Pancreas (tissue), 10 donors: ENCODE measurements around the gene RAET1G. TPM values are rescaled to one million over a fixed set of nuclear protein-coding genes. Genes with fewer than 3 reads are reported as not detected.

ENCODE experiments used
- ATAC-seq, 4 donors: fragments of 200-7000 bp; cut with Tn5 transposase; one replicate each; pipeline versions ENCODE4 v1.8.0 to v1.9.1; 2020; ENCODE audit warnings: mild to moderate bottlenecking in 4 of 4, moderate library complexity in 4 of 4
- DNase-seq, 6 donors: peaks; one replicate each; pipeline ENCODE4 v3.0.0-alpha.2; 2020
- FAIRE-seq: peaks from 2 replicates; lab custom pipeline; 2012; peaks lifted over from hg19 to GRCh38; lab: Jason Lieb, UNC
- H3K27ac ChIP-seq, 4 donors: fragments of 200-600 bp; sonication (generic); 1 replicate in 3 of 4; 2 replicates in 1 of 4; pipeline versions ENCODE4 v1.5.0 to v1.8.0; 2020
- H3K27me3 ChIP-seq, 4 donors: fragments of 200-600 bp; one replicate each; pipeline ENCODE4 v1.8.0; 2021
- H3K36me3 ChIP-seq, 3 donors: fragments of 200-600 bp; sonication (generic) in 1 of 3; one replicate each; pipeline versions ENCODE4 v1.5.0 to v1.8.0; 2020 to 2021
- H3K4me1 ChIP-seq, 3 donors: fragments of 200-600 bp; one replicate each; pipeline ENCODE4 v1.8.0; 2021
- H3K4me3 ChIP-seq, 4 donors: fragments of 200-600 bp; sonication (generic) in 2 of 4; one replicate each; pipeline versions ENCODE4 v1.5.0 to v1.8.0; 2020 to 2021
- H3K9me3 ChIP-seq, 4 donors: fragments of 200-600 bp; one replicate each; pipeline ENCODE4 v1.8.0; 2021
- CTCF ChIP-seq, 4 donors: fragments of 200-600 bp; sonication (generic) in 3 of 4; IDR thresholded peaks; one replicate each; pipeline versions ENCODE4 v1.5.0 to v1.8.0; 2021; ENCODE audit warnings: antibody characterized with exemption in 4 of 4
- WGBS, 2 donors: extraction: QIAGEN DNeasy Blood & Tissue Kit; methylation state at CpG; one replicate each; pipeline ENCODE4 v1.1.7; 2013; 5-methylcytosine and 5-hydroxymethylcytosine counted together
- intact Hi-C, 3 donors: fragments of 100-400 bp; cut with DNase I; formaldehyde crosslinking; loops; one replicate each; pipeline versions ENCODE4 v1.11.1 to v1.14.2; 2022
- polyA plus RNA-seq, 2 donors: library from polyadenylated mRNA; stranded (reverse); fragments of 200-250 nt; gene quantifications; one replicate each; pipeline ENCODE4 v1.2.3, GENCODE V29; 2013
- total RNA-seq, 6 donors: library from RNA; stranded (reverse); fragmentation: NEBNext Ultra II Directional in 4 of 6; extraction: Animal tissue kit (Norgen Biotek cat#: 25700) in 4 of 6; gene quantifications; one replicate each; pipeline versions ENCODE4 v1.2.1 to v1.2.4, GENCODE V29; 2021 to 2023
- donor health status: healthy with polysubstance abuse.
- donor health status: DM: no; HTN: no; CAD: no; lungs with moderate emphysema.
- donor health status: DM: no; HTN: no; CAD: no.
- donor health status: control.
- donor health status: control.
- donor health status: Bipolar disorder and iron deficiency.
- donor health status: DM: yes; HTN: yes; CAD: no.
- donor health status: DM: no; HTN: no; CAD: no.
- donor health status: DM: no; HTN: no; CAD: no.
- donor health status: DM: yes; HTN: yes; CAD: no.

Gene RAET1G
- total and polyA plus RNA-seq, 8 donors: 0.30 to 0.31 TPM; not detected in 6

- no peaks in the 10 kb centered on the region for H3K9me3 ChIP-seq
- no peaks in the 10 kb centered on the region for H3K36me3 ChIP-seq
- DNase-seq: no peak
- WGBS, 2 donors: 92 to 93% methylated on average over 6 of the region's 6 CpGs
- H3K4me1 ChIP-seq: peaks cover 3 to 6% (median 5%) of the 10 kb centered on the region in 3 donors
- no peak for FAIRE-seq
- H3K27me3 ChIP-seq: no peaks in the 10 kb centered on the region
- TF ChIP-seq CTCF (IDR thresholded peaks at IDR 0.05): no peak
- no peak overlapping the region for H3K27ac ChIP-seq
- no peak overlapping the region for H3K4me3 ChIP-seq
- intact Hi-C loops: no loop called here
- no peak for ATAC-seq
Measured at GRCh38 chr6:149899486-149899885, 23.4 kb downstream of the RAET1G start.

- Histone ChIP-seq H3K36me3 (no peaks in the 10 kb centered on the region), H3K4me1 (peaks cover 3 to 6% (median 5%) of the 10 kb centered on the region in 3 donors), H3K4me3 (no peak overlapping the region), H3K9me3 (no peaks in the 10 kb centered on the region), H3K27ac (no peak overlapping the region), H3K27me3 (no peaks in the 10 kb centered on the region)
- DNase-seq (no peak), FAIRE-seq (no peak), ATAC-seq (no peak)
- WGBS, 2 donors: 91 to 92% methylated on average over 9 of the region's 9 CpGs
- intact Hi-C loops: no loop called here
- no peak for TF ChIP-seq CTCF (IDR thresholded peaks at IDR 0.05)
Measured at GRCh38 chr6:149898966-149899365, 24.0 kb downstream of the RAET1G start.

- Histone ChIP-seq H3K36me3 (no peaks in the 10 kb centered on the region), H3K4me1 (peaks cover 3 to 6% (median 5%) of the 10 kb centered on the region in 3 donors), H3K27ac (peak within 1 kb of the TSS in 1 of 4 donors; percentile 0), H3K9me3 (no peaks in the 10 kb centered on the region), H3K4me3 (no peak within 1 kb of the TSS), H3K27me3 (no peaks in the 10 kb centered on the region)
- no peak for TF ChIP-seq CTCF (IDR thresholded peaks at IDR 0.05)
- WGBS, 2 donors: 76 to 78% methylated on average over 17 of the region's 17 CpGs
- no peak for DNase-seq
- ATAC-seq: no peak
- intact Hi-C loops: no loop called here
- no peak for FAIRE-seq
Measured at GRCh38 chr6:149897855-149898744, 24.8 kb downstream of the RAET1G start, which contains the start of gene RAET1E. Gene RAET1E, minus strand, starts transcription at chr6:149898113. Its CDS starts 7,212 bp downstream, at chr6:149890901.

- TF ChIP-seq CTCF (IDR thresholded peaks at IDR 0.05): no peak
- ATAC-seq: peak in 3 of 4 donors; percentile 26 to 72 (median 71)
Measured at GRCh38 chr6:149897015-149897697, 25.8 kb downstream of the RAET1G start.

More at GRCh38 chr6:149897015-149897697, 25.8 kb downstream of the RAET1G start:
- 68 to 71% methylated on average over 13 of the region's 13 CpGs for WGBS, 2 donors
- peak overlapping the region in 1 of 4 donors; percentile 0 for H3K27ac ChIP-seq
- H3K36me3 ChIP-seq: no peaks in the 10 kb centered on the region
- H3K9me3 ChIP-seq: no peaks in the 10 kb centered on the region
- peaks cover 3 to 6% (median 5%) of the 10 kb centered on the region in 3 donors for H3K4me1 ChIP-seq
- peak in 2 of 6 donors; percentile 22 to 56 for DNase-seq
- no peak overlapping the region for H3K4me3 ChIP-seq
- no peak for FAIRE-seq
- intact Hi-C loops: no loop called here
- no peaks in the 10 kb centered on the region for H3K27me3 ChIP-seq
